Activated CD8-positive, alpha-beta T cell treated with anti-CD3 and anti-CD28 coated beads for 36 hours (primary cell): ENCODE results near the gene TBXAS1. TPM values are rescaled to one million over a fixed set of nuclear protein-coding genes. Genes with fewer than 3 reads are reported as not detected.

Experiments
- ATAC-seq: fragments of 200-7000 bp; cut with Tn5 transposase; one replicate; pipeline ENCODE4 v1.10.0; 2021; ENCODE audit warnings: mild to moderate bottlenecking, moderate library complexity
- CTCF ChIA-PET: fragments of 350-600 bp; sonication (Branson Sonifier 250); formaldehyde crosslinking; loops from one replicate; lab custom pipeline; 2021; ENCODE audit warnings: antibody characterized with exemption; lab: Charles Lee
- POLR2A ChIA-PET: fragments of 350-600 bp; sonication (Branson Sonifier 250); formaldehyde crosslinking; loops from one replicate; lab custom pipeline; 2021; ENCODE audit warnings: antibody characterized with exemption; lab: Charles Lee
- DNase-seq: peaks from one replicate; pipeline ENCODE4 v3.0.0-alpha.2; 2020
- H3K27ac Mint-ChIP-seq: one replicate; pipeline ENCODE4 v1.8.0; 2021; ENCODE audit warnings: mild to moderate bottlenecking, mixed read lengths
- H3K27me3 Mint-ChIP-seq: one replicate; pipeline ENCODE4 v1.8.0; 2021; ENCODE audit warnings: mixed read lengths
- H3K36me3 Mint-ChIP-seq: one replicate; pipeline ENCODE4 v1.8.0; 2021; ENCODE audit warnings: low read depth, mixed read lengths
- H3K4me1 Mint-ChIP-seq: one replicate; pipeline ENCODE4 v1.8.0; 2021; ENCODE audit warnings: low read depth, mixed read lengths
- H3K4me3 Mint-ChIP-seq: one replicate; pipeline ENCODE4 v1.8.0; 2021; ENCODE audit warnings: mild to moderate bottlenecking, moderate library complexity, mixed read lengths
- H3K9me3 Mint-ChIP-seq: one replicate; pipeline ENCODE4 v1.8.0; 2021; ENCODE audit warnings: mixed read lengths
- CTCF ChIP-seq: fragments of 200-600 bp; IDR thresholded peaks from one replicate; pipeline ENCODE4 v1.8.0; 2022; ENCODE audit warnings: antibody characterized with exemption, mild to moderate bottlenecking
- intact Hi-C: fragments of 100-400 bp; cut with micrococcal nuclease; formaldehyde crosslinking; loops from one replicate; pipeline ENCODE4 v1.10.0; 2022
- total RNA-seq, 2 experiments: library from RNA; stranded (reverse); gene quantifications; one replicate each; pipeline ENCODE4 v1.2.3, GENCODE V29; 2021

Gene TBXAS1
- total RNA-seq, 2 experiments from 2014 or later = 1.5 to 2.1 TPM

DNA sequence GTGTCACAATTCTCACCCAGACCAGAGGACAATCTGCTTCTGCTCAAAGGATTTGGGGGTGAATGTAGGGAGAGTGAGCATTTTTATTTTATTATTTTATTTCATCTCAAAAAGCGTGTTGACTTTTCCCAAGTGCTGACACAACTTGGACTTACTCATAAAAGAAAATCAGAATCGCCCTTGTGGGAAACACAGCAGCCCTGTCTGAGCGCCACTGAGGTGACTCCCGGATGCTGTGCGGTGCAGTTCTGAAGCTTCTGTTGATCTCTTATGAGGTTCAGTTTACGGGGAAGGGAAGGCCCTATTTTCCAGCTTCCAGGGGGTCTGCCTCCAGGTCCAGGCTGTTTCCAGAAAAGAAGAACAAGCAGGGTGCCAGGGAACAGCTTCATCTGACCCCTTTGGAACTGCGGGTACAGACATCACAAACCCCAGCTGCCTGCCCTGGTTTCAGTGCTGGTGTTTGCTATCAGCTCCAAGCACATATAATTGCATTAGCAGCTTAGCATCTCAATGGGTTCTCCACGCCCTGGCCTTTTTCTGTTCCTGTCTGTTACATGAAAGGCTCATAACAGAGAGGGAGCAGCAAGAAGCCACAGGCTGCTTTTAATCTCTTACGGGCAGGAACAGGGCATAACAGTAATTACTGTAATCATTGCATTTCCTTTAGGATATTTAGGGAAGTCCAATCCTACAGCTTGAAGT is 181.3 kb downstream of the TBXAS1 start:
- H3K9me3 Mint-ChIP-seq = no peaks in the 10 kb centered on the region
- H3K36me3 Mint-ChIP-seq = no peaks in the 10 kb centered on the region
- no peak for TF ChIP-seq CTCF
- no peak for DNase-seq
- CTCF ChIA-PET = no interaction called here
- no peak overlapping the region for H3K4me3 Mint-ChIP-seq
- H3K27ac Mint-ChIP-seq = no peak overlapping the region
- no peaks in the 10 kb centered on the region for H3K4me1 Mint-ChIP-seq
- intact Hi-C loops = loop anchor here (10.0 kb wide), 1 partner anchor 56 kb away; no protein-coding TSS in a partner anchor
- no peak for ATAC-seq
- H3K27me3 Mint-ChIP-seq = no peaks in the 10 kb centered on the region
- POLR2A ChIA-PET = interaction anchor here (0.8 kb wide), 1 partner anchor 394 kb away, joined by 3 read pairs; no protein-coding TSS in a partner anchor

- Mint-ChIP-seq H3K36me3 (no peaks in the 10 kb centered on the region), H3K9me3 (no peaks in the 10 kb centered on the region), H3K27me3 (no peaks in the 10 kb centered on the region), H3K4me1 (no peaks in the 10 kb centered on the region), H3K4me3 (no peak overlapping the region), H3K27ac (no peak overlapping the region)
- CTCF ChIA-PET = no interaction called here
- ATAC-seq (no peak), DNase-seq (no peak)
- intact Hi-C loops = loop anchor here (10.0 kb wide), 1 partner anchor 59 kb away; no protein-coding TSS in a partner anchor
- no peak for TF ChIP-seq CTCF
- POLR2A ChIA-PET = interaction anchor here (0.6 kb wide), 1 partner anchor 149 kb away, joined by 3 read pairs; no protein-coding TSS in a partner anchor
These were observed 184.6 kb downstream of the TBXAS1 start for GRCh38 chr7:140013676-140014075.

GRCh38 chr7:140014123-140014522 is 185.1 kb downstream of the TBXAS1 start:
- ChIA-PET CTCF (no interaction called here), POLR2A (interaction anchor here (0.6 kb wide), 1 partner anchor 148 kb away, joined by 3 read pairs; no protein-coding TSS in a partner anchor)
- Mint-ChIP-seq H3K27me3 (no peaks in the 10 kb centered on the region), H3K4me1 (no peaks in the 10 kb centered on the region), H3K9me3 (no peaks in the 10 kb centered on the region), H3K36me3 (no peaks in the 10 kb centered on the region), H3K27ac (no peak overlapping the region), H3K4me3 (no peak overlapping the region)
- ATAC-seq = no peak
- DNase-seq = no peak
- no peak for TF ChIP-seq CTCF
- intact Hi-C loops = loop anchor here (10.0 kb wide), 1 partner anchor 59 kb away; no protein-coding TSS in a partner anchor

GRCh38 chr7:140015471-140015970 is 186.5 kb downstream of the TBXAS1 start:
- Mint-ChIP-seq H3K27me3 (no peaks in the 10 kb centered on the region), H3K4me3 (no peak overlapping the region), H3K4me1 (no peaks in the 10 kb centered on the region), H3K27ac (no peak overlapping the region), H3K9me3 (no peaks in the 10 kb centered on the region), H3K36me3 (no peaks in the 10 kb centered on the region)
- no peak for TF ChIP-seq CTCF
- CTCF ChIA-PET = no interaction called here
- ATAC-seq (no peak), DNase-seq (no peak)
- intact Hi-C loops = loop anchor here (10.0 kb wide), 1 partner anchor 61 kb away; no protein-coding TSS in a partner anchor
- POLR2A ChIA-PET = no interaction called here

DNA sequence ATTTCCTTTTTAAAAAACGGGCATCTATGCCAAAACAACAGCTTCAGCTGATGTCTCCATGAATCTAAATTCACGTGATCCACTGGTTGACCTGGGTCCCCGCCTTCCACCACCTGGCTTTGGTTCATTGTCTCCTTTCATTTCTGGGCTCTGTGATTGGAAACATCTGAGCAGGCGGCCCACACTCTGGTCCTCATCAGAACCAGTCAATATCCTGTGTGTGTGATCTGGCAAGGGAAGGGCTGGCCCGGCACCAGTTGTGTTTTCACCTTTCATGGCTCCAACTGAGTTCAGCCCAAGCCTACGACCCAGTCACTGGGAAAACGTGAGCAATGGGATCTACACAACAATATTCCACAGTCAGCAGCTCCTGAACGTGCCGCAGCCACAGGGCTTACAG is 187.5 kb downstream of the TBXAS1 start:
- Mint-ChIP-seq H3K4me3 (no peak overlapping the region), H3K27ac (no peak overlapping the region), H3K9me3 (no peaks in the 10 kb centered on the region), H3K36me3 (no peaks in the 10 kb centered on the region), H3K27me3 (no peaks in the 10 kb centered on the region), H3K4me1 (no peaks in the 10 kb centered on the region)
- no peak for TF ChIP-seq CTCF
- intact Hi-C loops = loop anchor here (10.0 kb wide), 1 partner anchor 62 kb away; no protein-coding TSS in a partner anchor
- ChIA-PET POLR2A (no interaction called here), CTCF (no interaction called here)
- ATAC-seq (no peak), DNase-seq (no peak)
